Measurements from ENCODE around the gene SLC43A3. TPM values are rescaled to one million over a fixed set of nuclear protein-coding genes. Genes with fewer than 3 reads are reported as not detected.

The SLC43A3 gene
- total RNA-seq, 1 experiment from 2014 or later: 21.4 TPM

DNA sequence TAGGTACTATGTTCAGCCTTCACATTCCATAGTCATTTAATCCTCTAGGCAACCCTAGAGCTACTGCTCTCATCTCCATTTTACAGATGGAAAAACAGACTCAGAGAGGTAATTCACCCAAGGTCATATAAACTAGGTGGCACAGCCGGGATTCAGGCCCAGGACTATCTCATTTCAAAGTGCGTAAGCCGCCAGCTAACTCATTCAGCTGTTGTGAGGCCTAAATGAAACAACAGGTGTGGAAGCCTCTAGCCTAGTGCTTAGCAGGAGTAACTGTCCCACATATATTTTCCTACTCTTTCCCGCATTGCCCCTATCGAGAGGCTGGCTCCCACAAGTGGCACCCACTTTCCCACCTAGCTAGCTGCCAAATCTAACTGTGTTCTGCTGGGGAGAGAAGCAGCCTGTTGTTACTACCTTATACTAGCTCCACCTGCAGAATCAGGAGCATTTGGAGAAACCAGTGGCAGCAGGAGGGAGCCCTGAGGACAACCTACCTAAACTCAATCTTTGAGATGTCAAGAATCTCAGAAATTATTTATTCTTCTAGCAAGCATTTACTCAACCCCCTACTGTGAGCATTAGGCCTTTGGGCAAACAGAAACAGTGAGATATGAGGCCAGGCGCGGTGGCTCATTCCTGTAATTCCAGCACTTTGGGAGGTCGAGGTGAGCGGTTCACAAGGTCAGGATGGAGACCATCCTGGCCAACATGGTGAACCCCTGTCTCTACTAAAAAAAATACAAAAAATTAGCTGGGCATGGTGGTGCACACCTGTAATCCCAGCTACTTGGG is 66.8 kb downstream of the SLC43A3 start:
- no peak overlapping the region for H3K23ac ChIP-seq (ENCODE audit: insufficient read length, low read depth, low read length)
- H4K20me1 ChIP-seq (ENCODE audit: control insufficient read depth, insufficient read depth, insufficient read length): no peaks in the 10 kb centered on the region
- H3K9me3 ChIP-seq (ENCODE audit: control insufficient read depth, low read depth, low read length): no peaks in the 10 kb centered on the region
- H2BK15ac ChIP-seq (ENCODE audit: low read depth, low read length): no peak overlapping the region
- H3K9ac ChIP-seq (ENCODE audit: extremely low read depth, insufficient read length, low read length): no peak overlapping the region
- no peak overlapping the region for H3K56ac ChIP-seq (ENCODE audit: insufficient read length, low read depth, low read length)
- no peak overlapping the region for H2BK12ac ChIP-seq (ENCODE audit: insufficient read length, low read depth, low read length)
- no peak overlapping the region for H3K4ac ChIP-seq (ENCODE audit: low read depth, low read length)
- H3K23me2 ChIP-seq (ENCODE audit: insufficient read length, low read depth, low read length, poor library complexity, severe bottlenecking): no peaks in the 10 kb centered on the region
- H3K14ac ChIP-seq (ENCODE audit: insufficient read depth, low read length): no peak overlapping the region
- H3T11ph ChIP-seq (ENCODE audit: low read length): no peak overlapping the region
- Mint-ChIP-seq H3K36me3 (ENCODE audit: insufficient read depth in 1 of 3, low read depth in 3 of 3) (no peaks in the 10 kb centered on the region), H3K4me3 (no peak overlapping the region), H3K9me3 (0 out of 5 replicates have a peak, but pooled peaks cover 0 to 2% of the 10 kb centered on the region in 2 experiments), H3K4me1 (peaks cover 22 to 24% of the 10 kb centered on the region in 2 experiments), H3K27ac (no peak overlapping the region), H3K27me3 (ENCODE audit: low read depth) (peaks cover 34% of the 10 kb centered on the region)
- H3K4me2 ChIP-seq (ENCODE audit: insufficient read depth, insufficient read length, low read length): no peak overlapping the region
- H3K79me1 ChIP-seq (ENCODE audit: insufficient read depth, low read depth, low read length, poor library complexity, severe bottlenecking): no peaks in the 10 kb centered on the region
- no peak overlapping the region for H2BK20ac ChIP-seq (ENCODE audit: low read depth, low read length, poor library complexity, severe bottlenecking)
- H3K27me3 ChIP-seq (ENCODE audit: insufficient read depth, low read length): no peaks in the 10 kb centered on the region
- H4K5ac ChIP-seq (ENCODE audit: insufficient read length, low read depth, low read length): no peak overlapping the region
- TF ChIP-seq, protein P1, sequence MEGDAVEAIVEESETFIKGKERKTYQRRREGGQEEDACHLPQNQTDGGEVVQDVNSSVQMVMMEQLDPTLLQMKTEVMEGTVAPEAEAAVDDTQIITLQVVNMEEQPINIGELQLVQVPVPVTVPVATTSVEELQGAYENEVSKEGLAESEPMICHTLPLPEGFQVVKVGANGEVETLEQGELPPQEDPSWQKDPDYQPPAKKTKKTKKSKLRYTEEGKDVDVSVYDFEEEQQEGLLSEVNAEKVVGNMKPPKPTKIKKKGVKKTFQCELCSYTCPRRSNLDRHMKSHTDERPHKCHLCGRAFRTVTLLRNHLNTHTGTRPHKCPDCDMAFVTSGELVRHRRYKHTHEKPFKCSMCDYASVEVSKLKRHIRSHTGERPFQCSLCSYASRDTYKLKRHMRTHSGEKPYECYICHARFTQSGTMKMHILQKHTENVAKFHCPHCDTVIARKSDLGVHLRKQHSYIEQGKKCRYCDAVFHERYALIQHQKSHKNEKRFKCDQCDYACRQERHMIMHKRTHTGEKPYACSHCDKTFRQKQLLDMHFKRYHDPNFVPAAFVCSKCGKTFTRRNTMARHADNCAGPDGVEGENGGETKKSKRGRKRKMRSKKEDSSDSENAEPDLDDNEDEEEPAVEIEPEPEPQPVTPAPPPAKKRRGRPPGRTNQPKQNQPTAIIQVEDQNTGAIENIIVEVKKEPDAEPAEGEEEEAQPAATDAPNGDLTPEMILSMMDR (conservative IDR thresholded peaks at IDR 0.05): no peak
- H3K79me2 ChIP-seq (ENCODE audit: insufficient read depth, low read length): no peaks in the 10 kb centered on the region
- no peaks in the 10 kb centered on the region; the same call in 1 of the 2 replicates for H3K4me1 ChIP-seq (ENCODE audit: insufficient read depth, low read length)
- no CpG with 5 or more reads among the region's 9 CpGs for WGBS (ENCODE audit: extremely low coverage, insufficient read length, low lambda C conversion rate)
- H4K91ac ChIP-seq (ENCODE audit: insufficient read length, low read depth, low read length): no peak overlapping the region
- H2BK5ac ChIP-seq (ENCODE audit: insufficient read length, low read length): no peak overlapping the region
- no peak overlapping the region for H3K27ac ChIP-seq (ENCODE audit: insufficient read length, low read depth, low read length)
- no peak overlapping the region for H4K8ac ChIP-seq (replicated peaks; ENCODE audit: insufficient read length, low read depth, low read length)
- no peak overlapping the region for H2BK120ac ChIP-seq (ENCODE audit: low read depth, low read length, poor library complexity, severe bottlenecking)
- no peak for DNase-seq
- no peak overlapping the region for H2AFZ ChIP-seq (ENCODE audit: low read length)
- H2AK5ac ChIP-seq (ENCODE audit: insufficient read length, low read length): no peak overlapping the region
- no peak overlapping the region for H3K18ac ChIP-seq (ENCODE audit: insufficient read length, low read depth, low read length)

Data from H9 (cell line).